SK-N-SH (cell line): ENCODE data around the gene ZNF143. TPM values are rescaled to one million over a fixed set of nuclear protein-coding genes. Genes with fewer than 3 reads are reported as not detected.

Experiments used
- CTCF ChIA-PET: fragments of 300-600, 350-600 bp; formaldehyde crosslinking; extraction: SDS; loops from one replicate; lab custom pipeline; 2021; lab: Yijun Ruan, JAX
- POLR2A ChIA-PET: fragments of 350-600 bp; sonication (Branson Sonifier 250); formaldehyde crosslinking; extraction: SDS; loops from one replicate; lab custom pipeline; 2020; ENCODE audit warnings: antibody characterized with exemption, inconsistent platforms; lab: Yijun Ruan, JAX
- DNase-seq: peaks from one replicate; pipeline ENCODE4 v3.0.0; 2012
- H2AFZ ChIP-seq: fragments of 200-600 bp; sonication (generic); 2 replicates; pipeline ENCODE4 v1.8.1; 2016; ENCODE audit warnings: antibody characterized with exemption, mild to moderate bottlenecking, low read depth
- H3F3A ChIP-seq: fragments of 200-600 bp; sonication (generic); replicated peaks from 2 replicates; pipeline ENCODE3; 2016; ENCODE audit warnings: antibody characterized with exemption, mild to moderate bottlenecking; ENCODE audit not compliant: insufficient read depth
- H3K27ac ChIP-seq, 2 experiments: fragments of 200-500 bp in 1 of 2; fragments of 200-600 bp in 1 of 2; sonication (Bioruptor generic) in 1 of 2; sonication (generic), shearing (Covaris generic) in 1 of 2; 2 replicates each; pipeline versions ENCODE4 v1.5.1 to v1.6.1; 2014 to 2016; ENCODE audit warnings: low read depth in 2 of 2, inconsistent platforms in 1 of 2, low read length in 1 of 2, mild to moderate bottlenecking in 1 of 2, mixed read lengths in 1 of 2
- H3K27me3 ChIP-seq: fragments of 200-600 bp; sonication (generic), shearing (Covaris generic); 2 replicates; pipeline ENCODE4 v1.6.1; 2016; ENCODE audit warnings: mixed run types; ENCODE audit not compliant: insufficient read depth
- H3K36me3 ChIP-seq, 2 experiments: fragments of 200-500 bp in 1 of 2; fragments of 200-600 bp in 1 of 2; sonication (Bioruptor generic) in 1 of 2; sonication (generic) in 1 of 2; replicated peaks in 1 of 2; 2 replicates each; pipeline versions ENCODE3 to v1.5.1; 2014 to 2016; ENCODE audit warnings: low read length in 1 of 2, mild to moderate bottlenecking in 1 of 2; ENCODE audit not compliant: insufficient read depth in 2 of 2, control insufficient read depth in 1 of 2
- H3K4me1 ChIP-seq, 2 experiments: fragments of 200-500 bp in 1 of 2; fragments of 200-600 bp in 1 of 2; sonication (Bioruptor generic) in 1 of 2; sonication (generic), shearing (Covaris generic) in 1 of 2; 2 replicates each; pipeline versions ENCODE4 v1.5.1 to v1.6.1; 2014 to 2016; ENCODE audit warnings: low read depth in 1 of 2, low read length in 1 of 2, mixed run types in 1 of 2; ENCODE audit not compliant: insufficient read depth in 2 of 2, control insufficient read depth in 1 of 2
- H3K4me2 ChIP-seq: fragments of 200-600 bp; sonication (generic), shearing (Covaris generic); 2 replicates; pipeline ENCODE4 v1.6.1; 2017; ENCODE audit warnings: mixed run types
- H3K4me3 ChIP-seq, 2 experiments: fragments of 200-500 bp in 1 of 2; fragments of 200-600 bp in 1 of 2; sonication (Bioruptor generic) in 1 of 2; sonication (generic), shearing (Covaris generic) in 1 of 2; 2 replicates each; pipeline versions ENCODE4 v1.5.1 to v1.8.1; 2014 to 2016; ENCODE audit warnings: low read depth in 2 of 2, inconsistent platforms in 1 of 2, low read length in 1 of 2, mild to moderate bottlenecking in 1 of 2, mixed read lengths in 1 of 2, moderate library complexity in 1 of 2
- H3K79me2 ChIP-seq: fragments of 200-600 bp; sonication (generic); 2 replicates; pipeline ENCODE4 v1.8.1; 2017; ENCODE audit warnings: mild to moderate bottlenecking; ENCODE audit not compliant: insufficient read depth
- H3K9ac ChIP-seq: fragments of 200-600 bp; sonication (generic); 2 replicates; pipeline ENCODE4 v1.6.1; 2017; ENCODE audit warnings: mixed run types
- H3K9me2 ChIP-seq: fragments of 200-600 bp; sonication (generic); 2 replicates; pipeline ENCODE4 v1.6.1; 2017; ENCODE audit warnings: mixed run types
- H3K9me3 ChIP-seq: fragments of 200-600 bp; sonication (generic); 2 replicates; pipeline ENCODE4 v1.6.1; 2017; ENCODE audit warnings: mixed run types, mild to moderate bottlenecking, moderate library complexity
- H4K20me1 ChIP-seq: fragments of 200-600 bp; sonication (generic); 2 replicates; pipeline ENCODE4 v1.6.1; 2017; ENCODE audit warnings: mild to moderate bottlenecking, mixed run types; ENCODE audit not compliant: insufficient read depth
- CHD2 ChIP-seq: fragments of 150-350 bp; IDR thresholded peaks from 2 replicates; pipeline ENCODE4 v1.6.1; 2018; ENCODE audit warnings: low read length; ENCODE audit not compliant: partially characterized antibody
- CTCF ChIP-seq: fragments of 200-600 bp; sonication (generic); IDR thresholded peaks from 2 replicates; pipeline ENCODE4 v1.6.1; 2017; ENCODE audit warnings: antibody characterized with exemption, mild to moderate bottlenecking, moderate library complexity
- EP300 ChIP-seq, 2 experiments: IDR thresholded peaks; 2 replicates each; pipeline versions ENCODE4 v1.4.0 to v1.6.1; 2012; ENCODE audit warnings: borderline replicate concordance in 1 of 2, low read depth in 1 of 2, low read length in 1 of 2
- EZH2phosphoT487 ChIP-seq: fragments of 200-600 bp; sonication (generic); IDR thresholded peaks from 2 replicates; pipeline ENCODE4 v1.6.1; 2017; ENCODE audit warnings: low read depth, mixed run types, mild to moderate bottlenecking, antibody characterized with exemption, moderate library complexity, borderline replicate concordance
- FOSL2 ChIP-seq: IDR thresholded peaks from 2 replicates; pipeline ENCODE4 v1.4.0; 2012; ENCODE audit warnings: low read depth, mild to moderate bottlenecking, moderate library complexity, borderline replicate concordance
- FOXJ3 ChIP-seq: sonication (generic); formaldehyde crosslinking; IDR thresholded peaks from 2 replicates; pipeline ENCODE4 v1.5.1; 2020; ENCODE audit warnings: mild to moderate bottlenecking, missing genetic modification reagents
- FOXM1 ChIP-seq: IDR thresholded peaks from 2 replicates; pipeline ENCODE4 v1.4.0; 2012; ENCODE audit warnings: low read depth, mild to moderate bottlenecking
- GABPA ChIP-seq: IDR thresholded peaks from 2 replicates; pipeline ENCODE4 v1.4.0; 2012; ENCODE audit warnings: low read depth, mild to moderate bottlenecking
- GATA2 ChIP-seq: sonication (generic); formaldehyde crosslinking; IDR thresholded peaks from 2 replicates; pipeline ENCODE4 v1.5.0; 2020; ENCODE audit warnings: mild to moderate bottlenecking, missing genetic modification reagents
- MEF2A ChIP-seq: IDR thresholded peaks from 2 replicates; pipeline ENCODE4 v1.4.0; 2012; ENCODE audit warnings: low read depth, borderline replicate concordance
- NFIC ChIP-seq: IDR thresholded peaks from 2 replicates; pipeline ENCODE4 v1.4.0; 2012; ENCODE audit warnings: borderline replicate concordance
- PBX3 ChIP-seq: IDR thresholded peaks from 2 replicates; pipeline ENCODE4; 2012
- SIN3A ChIP-seq: IDR thresholded peaks from 2 replicates; pipeline ENCODE4 v1.6.1; 2012; ENCODE audit warnings: low read depth, mild to moderate bottlenecking, low read length, moderate library complexity, borderline replicate concordance
- TCF12 ChIP-seq: IDR thresholded peaks from 2 replicates; pipeline ENCODE4 v1.4.0; 2012
- TEAD4 ChIP-seq: IDR thresholded peaks from 2 replicates; pipeline ENCODE4 v1.4.0; 2012; ENCODE audit warnings: mild to moderate bottlenecking, borderline replicate concordance; ENCODE audit not compliant: insufficient read depth
- USF1 ChIP-seq: IDR thresholded peaks from 2 replicates; pipeline ENCODE4 v1.4.0; 2012; ENCODE audit warnings: low read depth, borderline replicate concordance
- WGBS: methylation state at CpG from one replicate; pipeline ENCODE4 v1.1.6; 2017; ENCODE audit warnings: low lambda C conversion rate; 5-methylcytosine and 5-hydroxymethylcytosine counted together
- polyA plus RNA-seq, 3 experiments: library from polyadenylated mRNA; depleted of rRNA; stranded (reverse); fragments of >200 nt; gene quantifications; 2 replicates each; pipeline ENCODE4 v1.2.3, GENCODE V29; 2012

ZNF143 gene
- polyA plus RNA-seq, 1 of the 3 experiments (the other 2 are of a cell fraction): 11.3 TPM

- CTCF ChIA-PET: no interaction called here
- H3K27me3 ChIP-seq: no peaks in the 10 kb centered on the region
- no peak for TF ChIP-seq FOXJ3 (CRISPR knock-in tag)
- no peak for TF ChIP-seq GATA2 (CRISPR knock-in tag)
- TF ChIP-seq SIN3A: no peak
- TF ChIP-seq FOXM1: no peak
- TF ChIP-seq GABPA: no peak
- TF ChIP-seq EP300 (IDR thresholded peaks at IDR 0.05; ENCODE audit: borderline replicate concordance in 1 of 2, low read depth in 1 of 2, low read length in 1 of 2): no peak
- no peak for TF ChIP-seq MEF2A
- no peak for TF ChIP-seq TCF12
- TF ChIP-seq CTCF: no peak
- TF ChIP-seq PBX3: no peak
- no peak for TF ChIP-seq TEAD4
- no peak for TF ChIP-seq CHD2
- TF ChIP-seq FOSL2: no peak
- no peak for TF ChIP-seq NFIC
- TF ChIP-seq EZH2phosphoT487: no peak
- no peak for TF ChIP-seq USF1
- TF ChIP-seq, all 33 proteins: peak for 0
- Histone ChIP-seq H3K4me1 (no peaks in the 10 kb centered on the region; a peak in 1 of 4 replicates), H3K9me2 (no peaks in the 10 kb centered on the region), H3K4me3 (no peak overlapping the region), H3K79me2 (peaks cover 25% of the 10 kb centered on the region), H3F3A (peaks cover 35% of the 10 kb centered on the region), H4K20me1 (no peaks in the 10 kb centered on the region), H3K36me3 (peaks cover 0 to under 1% of the 10 kb centered on the region in 2 experiments), H3K27ac (no peak overlapping the region), H3K4me2 (no peak overlapping the region), H3K9me3 (no peaks in the 10 kb centered on the region), H3K9ac (no peak overlapping the region), H2AFZ (no peak overlapping the region)
- 94% methylated on average over 5 of the region's 5 CpGs for WGBS
- DNase-seq: no peak
- POLR2A ChIA-PET: no interaction called here
Measured at GRCh38 chr11:9455722-9456121, 5.1 kb upstream of the ZNF143 start.
